Ammon's horn (tissue), 1 donor: ENCODE measurements around the gene PTPRN2.
A peak's percentile ranks its signal among the peaks of the same experiment; 100 is the strongest.
"Not testable (repeated sequence)": the region's sequence is repeated elsewhere in the genome, so short reads cannot be mapped to it uniquely, and the experiment has no call there.

ENCODE experiments used
- DNase-seq: peaks from one replicate; pipeline ENCODE4 v3.0.0-alpha.2; 2016; ENCODE audit warnings: low spot score

Gene PTPRN2

GRCh38 chr7:157500989-157501540, 1086.6 kb downstream of the PTPRN2 start:
- not testable (repeated sequence) for DNase-seq

- no peak for DNase-seq
These were observed 1087.3 kb downstream of the PTPRN2 start for GRCh38 chr7:157500171-157500960.

DNA sequence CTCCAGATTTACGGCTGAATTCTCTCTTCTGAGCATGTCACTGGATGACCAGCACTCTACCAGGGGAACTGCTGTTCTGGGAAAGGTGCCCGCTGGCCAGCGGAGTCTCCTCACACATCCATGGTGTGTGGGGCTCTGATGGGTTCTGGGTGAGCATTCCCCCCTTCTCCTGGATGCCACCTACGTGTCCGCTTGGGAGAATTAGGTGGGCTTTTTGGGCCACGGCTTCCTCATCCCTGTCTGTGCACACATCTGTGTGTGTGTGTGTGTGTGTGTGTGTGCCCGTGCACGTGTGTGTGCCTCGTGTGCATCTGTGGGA, 1087.8 kb downstream of the PTPRN2 start:
- no peak for DNase-seq

GRCh38 chr7:157499121-157499834, 1088.3 kb downstream of the PTPRN2 start:
- DNase-seq = no peak

- DNase-seq = no peak
These were observed 1089.0 kb downstream of the PTPRN2 start for GRCh38 chr7:157498657-157499056.

- no peak for DNase-seq
These were observed 1089.6 kb downstream of the PTPRN2 start for GRCh38 chr7:157497744-157498651.

DNA sequence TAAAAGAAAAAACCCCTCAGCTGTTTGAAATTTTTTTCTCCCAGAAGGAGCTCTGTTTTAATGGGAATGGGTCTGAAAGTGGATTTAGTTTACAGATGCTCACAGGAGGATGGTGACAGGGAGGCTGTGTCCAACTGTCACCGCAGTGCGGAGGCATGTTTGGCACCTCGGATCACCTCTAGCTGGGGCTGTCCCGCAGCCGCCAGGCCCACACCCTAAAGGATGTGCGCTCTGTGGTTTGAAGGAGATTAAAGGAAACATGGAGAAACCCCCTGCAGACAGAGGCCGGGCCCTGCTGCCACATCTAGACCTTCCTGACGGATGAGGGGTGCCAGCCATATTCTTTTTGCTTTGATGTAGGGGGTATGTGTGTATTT, 1090.3 kb downstream of the PTPRN2 start:
- DNase-seq = no peak

GRCh38 chr7:157496416-157497275, 1091.0 kb downstream of the PTPRN2 start:
- no peak for DNase-seq

GRCh38 chr7:157495594-157495993, 1092.0 kb downstream of the PTPRN2 start:
- DNase-seq = no peak

DNA sequence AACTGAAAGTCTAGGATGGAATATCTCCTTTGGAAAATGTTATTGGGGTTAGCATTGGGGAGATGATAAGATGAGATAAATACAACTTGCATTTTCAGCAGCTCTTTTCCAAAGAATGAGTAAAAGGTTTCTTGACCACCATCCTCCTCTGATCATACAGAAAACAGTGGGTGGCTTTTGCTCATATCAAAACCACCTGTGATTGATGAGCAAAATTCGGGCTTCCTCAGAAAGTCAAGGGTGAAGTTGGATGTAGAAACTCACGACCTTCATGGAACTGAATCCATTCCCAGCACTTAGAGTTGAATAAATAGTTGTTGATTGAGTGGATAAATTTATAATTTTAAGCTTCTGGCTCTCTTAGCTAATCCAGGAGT, 1092.5 kb downstream of the PTPRN2 start:
- DNase-seq = no peak

DNA sequence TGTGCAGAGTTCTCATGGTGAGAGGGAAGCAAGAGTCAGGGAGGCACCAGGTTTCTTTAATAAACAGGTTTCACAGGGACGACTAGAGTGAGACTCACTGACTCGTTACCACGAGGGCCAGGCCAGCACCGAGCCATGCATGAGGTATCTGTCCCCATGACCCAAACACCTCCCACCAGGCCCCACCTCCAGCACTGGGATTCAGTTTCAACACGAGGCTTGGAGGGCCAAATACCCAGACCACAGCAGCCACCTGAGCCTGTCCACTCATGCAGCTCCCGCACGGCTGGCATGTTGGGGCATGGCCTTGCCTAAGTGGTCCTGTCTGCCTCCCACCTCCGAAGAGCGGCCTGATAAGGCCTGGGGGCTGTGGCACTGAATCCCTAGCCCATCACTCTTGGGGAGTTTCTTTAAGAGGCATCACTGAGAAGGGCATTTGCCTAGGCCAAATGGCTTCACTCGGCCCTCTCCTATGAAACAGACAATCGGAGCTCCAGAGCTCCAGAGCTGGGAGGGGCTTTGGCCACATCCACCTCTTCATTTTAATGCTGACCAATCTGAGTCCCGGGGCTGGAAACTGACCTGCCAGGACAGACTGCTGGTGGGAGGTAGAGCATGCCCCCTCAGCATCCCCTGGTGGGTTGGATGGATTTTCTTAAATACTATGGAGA, 1093.0 kb downstream of the PTPRN2 start:
- no peak for DNase-seq

GRCh38 chr7:157493776-157494175, 1093.8 kb downstream of the PTPRN2 start:
- no peak for DNase-seq

GRCh38 chr7:157493017-157493416, 1094.6 kb downstream of the PTPRN2 start:
- no peak for DNase-seq

DNA sequence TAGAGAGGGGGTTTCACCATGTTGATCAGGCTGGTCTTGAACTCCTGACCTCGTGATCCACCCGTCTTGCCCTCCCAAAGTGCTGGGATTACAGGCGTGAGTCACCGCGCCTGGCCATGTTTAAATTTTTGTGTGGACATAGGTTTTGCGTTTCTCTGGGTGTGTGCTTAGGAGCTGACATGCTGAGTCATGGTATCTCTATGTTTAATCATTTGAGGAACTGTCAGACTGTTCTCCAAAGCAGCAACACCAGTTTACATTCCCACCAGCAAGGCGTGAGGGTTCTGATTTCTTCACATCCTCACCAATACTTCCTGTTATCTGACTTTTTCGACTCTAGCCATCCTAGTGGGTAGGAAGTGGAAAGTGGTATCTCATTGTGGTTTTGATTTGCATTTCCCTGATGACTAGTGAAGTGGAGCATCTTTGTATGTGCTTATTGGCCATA, 1097.1 kb downstream of the PTPRN2 start:
- DNase-seq = peak; percentile 33

DNA sequence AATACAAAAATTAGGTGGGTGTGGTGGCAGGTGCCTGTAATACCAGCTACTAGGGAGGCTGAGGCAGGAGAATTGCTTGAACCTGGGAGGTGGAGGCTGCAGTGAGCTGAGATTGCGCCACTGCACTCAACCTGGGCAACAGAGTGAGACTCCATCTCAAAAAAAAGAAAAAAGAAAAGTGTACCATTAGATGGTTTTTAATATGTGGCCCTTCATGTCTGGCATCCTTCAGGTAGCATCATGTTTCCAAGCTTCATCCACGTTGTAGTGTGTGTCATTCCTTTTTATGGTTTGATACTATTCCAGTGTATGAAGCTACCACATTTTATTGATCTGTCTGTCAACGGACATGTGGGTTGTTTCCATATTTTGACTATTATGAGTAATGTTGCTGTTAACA, 1097.8 kb downstream of the PTPRN2 start:
- not testable (repeated sequence) for DNase-seq
